GM21390 (cell line): ENCODE measurements around the gene MRAS.
"Not testable (repeated sequence)": the region's sequence is repeated elsewhere in the genome, so short reads cannot be mapped to it uniquely, and the experiment has no call there.

Source experiments
- ATAC-seq: cut with Tn5 transposase; IDR thresholded peaks from one replicate; pipeline ENCODE4 v1.9.1; 2021; ENCODE audit not compliant: unreplicated experiment

Gene MRAS

GRCh38 chr3:138412821-138413551 is 64.6 kb downstream of the MRAS start:
- no peak for ATAC-seq

GRCh38 chr3:138416236-138416635 is 67.9 kb downstream of the MRAS start:
- peak; percentile 49 for ATAC-seq

- ATAC-seq: peak; percentile 90
Measured at GRCh38 chr3:138417559-138417982, 69.2 kb downstream of the MRAS start.

- no peak for ATAC-seq
Measured at GRCh38 chr3:138418601-138419206, 70.3 kb downstream of the MRAS start.

- ATAC-seq: no peak
Measured at GRCh38 chr3:138423316-138423715, 74.9 kb downstream of the MRAS start.

GRCh38 chr3:138424323-138424722 is 75.9 kb downstream of the MRAS start:
- no peak for ATAC-seq

GRCh38 chr3:138426211-138426610 is 77.8 kb downstream of the MRAS start:
- no peak for ATAC-seq

GRCh38 chr3:138426754-138427153 is 78.4 kb downstream of the MRAS start:
- not testable (repeated sequence) for ATAC-seq

GRCh38 chr3:138429665-138430064 is 81.3 kb downstream of the MRAS start:
- no peak for ATAC-seq

GRCh38 chr3:138432576-138433240 is 84.3 kb downstream of the MRAS start:
- ATAC-seq: no peak

GRCh38 chr3:138433892-138434275 is 85.5 kb downstream of the MRAS start:
- no peak for ATAC-seq

GRCh38 chr3:138434276-138434874 is 86.0 kb downstream of the MRAS start, which contains the start of gene ESYT3:
Gene ESYT3, plus strand, starts transcription at chr3:138434616. Its CDS starts 183 bp downstream, at chr3:138434799.
- peak; percentile 61 for ATAC-seq

GRCh38 chr3:138434875-138435772 is 86.7 kb downstream of the MRAS start:
- ATAC-seq: no peak

- ATAC-seq: no peak
Measured at GRCh38 chr3:138435840-138436239, 87.5 kb downstream of the MRAS start.

- no peak for ATAC-seq
Measured at GRCh38 chr3:138437281-138437680, 88.9 kb downstream of the MRAS start.

GRCh38 chr3:138438896-138439295 is 90.5 kb downstream of the MRAS start:
- no peak for ATAC-seq

- ATAC-seq: no peak
Measured at GRCh38 chr3:138439646-138440045, 91.3 kb downstream of the MRAS start.

GRCh38 chr3:138440121-138440521 is 91.7 kb downstream of the MRAS start:
- no peak for ATAC-seq

- no peak for ATAC-seq
Measured at GRCh38 chr3:138440596-138440995, 92.2 kb downstream of the MRAS start.

GRCh38 chr3:138441256-138441655 is 92.9 kb downstream of the MRAS start:
- ATAC-seq: no peak

- ATAC-seq: no peak
Measured at GRCh38 chr3:138441742-138442141, 93.4 kb downstream of the MRAS start.
